ENCODE results near the gene SLC11A2.

DNA sequence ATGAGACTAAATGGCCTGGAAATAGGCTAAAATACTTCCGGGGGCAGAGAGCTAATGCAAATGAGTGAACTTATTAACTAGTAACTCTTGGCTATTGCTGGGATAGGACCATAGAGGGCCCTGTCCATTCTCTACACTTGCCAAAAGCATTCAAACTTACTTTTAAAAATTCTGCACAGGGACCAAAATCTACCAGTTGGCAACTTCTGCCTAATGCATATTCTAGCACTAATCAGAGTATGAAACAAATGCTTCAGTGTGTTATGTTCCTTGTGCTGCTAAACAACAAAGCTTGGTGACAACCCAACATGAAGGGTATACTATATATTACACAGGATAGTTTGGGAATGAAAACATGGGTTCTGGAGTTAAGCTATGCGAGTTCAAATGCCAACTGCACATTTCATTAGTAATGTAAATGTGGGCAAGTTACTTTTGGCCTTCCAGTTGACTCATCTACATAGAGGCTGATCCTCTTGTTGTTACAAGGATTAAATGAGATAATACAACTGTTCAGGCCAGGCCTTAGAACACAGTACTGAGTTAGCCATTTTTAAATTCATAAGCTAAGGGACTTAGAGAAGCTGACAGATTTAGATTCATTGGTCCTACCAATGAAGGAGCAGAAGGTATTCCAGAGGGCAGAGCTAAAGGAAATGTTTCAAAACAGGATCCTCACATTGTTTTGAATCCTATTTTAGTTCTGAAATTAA lies 41.4 kb downstream of the SLC11A2 start:
- TF ChIP-seq, protein P1, sequence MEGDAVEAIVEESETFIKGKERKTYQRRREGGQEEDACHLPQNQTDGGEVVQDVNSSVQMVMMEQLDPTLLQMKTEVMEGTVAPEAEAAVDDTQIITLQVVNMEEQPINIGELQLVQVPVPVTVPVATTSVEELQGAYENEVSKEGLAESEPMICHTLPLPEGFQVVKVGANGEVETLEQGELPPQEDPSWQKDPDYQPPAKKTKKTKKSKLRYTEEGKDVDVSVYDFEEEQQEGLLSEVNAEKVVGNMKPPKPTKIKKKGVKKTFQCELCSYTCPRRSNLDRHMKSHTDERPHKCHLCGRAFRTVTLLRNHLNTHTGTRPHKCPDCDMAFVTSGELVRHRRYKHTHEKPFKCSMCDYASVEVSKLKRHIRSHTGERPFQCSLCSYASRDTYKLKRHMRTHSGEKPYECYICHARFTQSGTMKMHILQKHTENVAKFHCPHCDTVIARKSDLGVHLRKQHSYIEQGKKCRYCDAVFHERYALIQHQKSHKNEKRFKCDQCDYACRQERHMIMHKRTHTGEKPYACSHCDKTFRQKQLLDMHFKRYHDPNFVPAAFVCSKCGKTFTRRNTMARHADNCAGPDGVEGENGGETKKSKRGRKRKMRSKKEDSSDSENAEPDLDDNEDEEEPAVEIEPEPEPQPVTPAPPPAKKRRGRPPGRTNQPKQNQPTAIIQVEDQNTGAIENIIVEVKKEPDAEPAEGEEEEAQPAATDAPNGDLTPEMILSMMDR (IDR thresholded peaks at IDR 0.05), result no peak
- no peak for TF ChIP-seq POLR2A (IDR thresholded peaks at IDR 0.05)
- no peak for TF ChIP-seq EP300 (IDR thresholded peaks at IDR 0.05)
- TF ChIP-seq POLR2AphosphoS5 (IDR thresholded peaks at IDR 0.05), result no peak

Measured in sigmoid colon (tissue), 4 donors.